Superior temporal gyrus (tissue), 1 donor: Measurements from ENCODE around the gene XKR8.

Experiments used
- DNase-seq: peaks from one replicate; pipeline ENCODE4 v3.0.0-alpha.2; 2016; ENCODE audit errors: extremely low spot score

The XKR8 gene

GRCh38 chr1:27955076-27955475 lies 4.7 kb upstream of the XKR8 start:
- DNase-seq: no peak

GRCh38 chr1:27956761-27957160 lies 3.0 kb upstream of the XKR8 start:
- DNase-seq: no peak

- no peak for DNase-seq
Observed at GRCh38 chr1:27957655-27958054, 2.1 kb upstream of the XKR8 start.

- no peak for DNase-seq
Observed at GRCh38 chr1:27958513-27958912, 1.3 kb upstream of the XKR8 start.

DNA sequence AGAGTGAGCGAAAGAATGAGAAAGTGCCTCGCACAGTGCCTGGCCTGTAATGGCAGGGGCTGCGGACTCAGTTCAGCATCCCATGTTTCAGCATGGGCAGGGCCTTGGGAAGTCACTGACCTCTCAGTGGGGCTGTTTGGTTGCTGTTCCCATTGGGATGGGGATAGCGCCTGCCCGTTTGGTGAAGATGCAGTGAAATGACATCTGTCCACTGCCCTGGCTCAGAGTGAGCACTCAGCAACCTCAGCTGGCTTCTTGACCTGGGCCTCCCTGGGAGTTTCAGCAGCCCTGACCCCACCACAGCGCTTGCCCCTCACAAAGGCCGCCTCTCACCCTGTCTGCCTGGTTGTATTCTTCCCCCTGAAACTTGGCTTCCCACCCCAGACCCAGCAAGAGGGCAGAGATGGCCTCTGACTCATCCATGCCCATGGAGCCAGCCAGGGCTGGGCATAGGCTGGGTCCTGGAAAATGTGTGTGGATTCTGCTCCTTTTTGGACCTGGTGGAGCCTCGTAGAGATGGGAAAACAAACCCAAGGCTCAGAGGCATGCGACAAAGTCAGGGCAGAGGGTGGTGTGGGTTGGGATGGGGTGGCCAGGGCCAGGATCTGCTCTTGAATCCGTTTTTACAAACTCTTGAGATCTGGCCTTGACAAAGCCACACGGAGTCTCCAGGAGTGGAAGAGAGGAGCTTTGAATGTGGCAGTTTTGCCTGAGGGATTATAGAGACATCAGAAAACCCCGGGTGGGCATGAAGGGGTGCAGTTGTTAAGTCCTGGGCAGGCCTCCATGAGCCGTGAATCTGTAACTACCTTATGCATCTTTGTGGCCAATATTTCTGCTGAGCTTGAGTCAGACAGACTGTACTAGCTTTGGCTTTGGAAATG lies 1.2 kb downstream of the XKR8 start:
- no peak for DNase-seq

GRCh38 chr1:27961646-27962221 lies 2.0 kb downstream of the XKR8 start:
- DNase-seq: no peak

DNA sequence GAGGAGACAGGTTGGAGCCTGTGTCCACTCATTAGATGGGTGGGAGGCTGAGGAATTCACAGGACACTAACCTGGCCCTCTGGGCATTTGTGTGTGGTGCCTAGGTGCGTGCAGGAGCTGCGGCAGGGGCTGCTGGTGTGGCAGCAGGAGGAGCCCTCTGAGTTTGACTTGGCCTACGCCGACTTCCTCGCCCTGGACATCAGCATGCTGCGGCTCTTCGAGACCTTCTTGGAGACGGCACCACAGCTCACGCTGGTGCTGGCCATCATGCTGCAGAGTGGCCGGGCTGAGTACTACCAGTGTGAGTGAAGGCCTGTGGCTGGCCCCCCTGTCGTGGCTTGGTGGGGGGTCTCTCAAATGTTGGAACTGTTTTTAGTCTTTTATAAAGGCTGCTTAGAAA lies 3.6 kb downstream of the XKR8 start:
- DNase-seq: no peak

DNA sequence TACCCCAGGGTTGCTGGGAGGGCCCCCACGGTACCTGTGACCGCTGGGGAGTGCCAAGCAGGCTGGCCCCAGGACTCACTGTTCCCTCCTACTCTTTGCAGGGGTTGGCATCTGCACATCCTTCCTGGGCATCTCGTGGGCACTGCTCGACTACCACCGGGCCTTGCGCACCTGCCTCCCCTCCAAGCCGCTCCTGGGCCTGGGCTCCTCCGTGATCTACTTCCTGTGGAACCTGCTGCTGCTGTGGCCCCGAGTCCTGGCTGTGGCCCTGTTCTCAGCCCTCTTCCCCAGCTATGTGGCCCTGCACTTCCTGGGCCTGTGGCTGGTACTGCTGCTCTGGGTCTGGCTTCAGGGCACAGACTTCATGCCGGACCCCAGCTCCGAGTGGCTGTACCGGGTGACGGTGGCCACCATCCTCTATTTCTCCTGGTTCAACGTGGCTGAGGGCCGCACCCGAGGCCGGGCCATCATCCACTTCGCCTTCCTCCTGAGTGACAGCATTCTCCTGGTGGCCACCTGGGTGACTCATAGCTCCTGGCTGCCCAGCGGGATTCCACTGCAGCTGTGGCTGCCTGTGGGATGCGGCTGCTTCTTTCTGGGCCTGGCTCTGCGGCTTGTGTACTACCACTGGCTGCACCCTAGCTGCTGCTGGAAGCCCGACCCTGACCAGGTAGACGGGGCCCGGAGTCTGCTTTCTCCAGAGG lies 6.8 kb downstream of the XKR8 start:
- DNase-seq: no peak

DNA sequence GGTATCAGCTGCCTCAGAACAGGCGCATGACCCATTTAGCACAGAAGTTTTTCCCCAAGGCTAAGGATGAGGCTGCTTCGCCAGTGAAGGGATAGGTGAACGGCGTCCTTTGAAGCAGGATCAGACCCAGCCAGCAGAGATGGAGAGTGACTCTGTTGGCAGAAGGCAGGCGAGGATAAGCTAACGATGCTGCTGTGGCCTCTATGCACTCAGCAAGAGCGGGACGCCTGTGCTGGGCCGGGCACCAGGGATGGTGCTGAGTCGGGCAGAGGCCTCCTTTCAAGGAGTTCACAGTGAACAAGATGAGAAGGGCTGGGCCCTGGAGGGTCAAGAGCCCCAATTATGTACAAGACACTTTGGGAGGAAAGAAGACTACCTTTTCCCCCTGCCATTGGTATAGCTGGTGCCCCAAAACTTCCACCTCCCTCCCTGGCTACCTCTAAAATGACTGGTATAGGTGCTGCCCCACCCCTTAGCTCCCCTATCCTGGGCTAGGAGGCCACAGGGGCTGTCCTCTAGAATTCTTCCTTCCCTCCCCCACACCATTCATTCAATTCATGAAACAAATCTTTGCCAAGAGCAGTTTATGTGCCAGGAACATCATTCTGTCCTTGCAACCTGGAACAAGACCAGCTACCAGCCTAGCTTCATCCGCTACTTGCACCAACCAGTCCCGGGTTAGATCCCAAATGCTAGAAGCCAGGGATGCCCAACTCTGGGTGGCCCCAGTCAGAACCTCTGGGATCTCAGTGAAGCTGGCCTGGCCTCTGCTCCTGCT lies 7.5 kb downstream of the XKR8 start:
- no peak for DNase-seq

- DNase-seq: no peak
Observed at GRCh38 chr1:27967884-27968466, 8.2 kb downstream of the XKR8 start.

DNA sequence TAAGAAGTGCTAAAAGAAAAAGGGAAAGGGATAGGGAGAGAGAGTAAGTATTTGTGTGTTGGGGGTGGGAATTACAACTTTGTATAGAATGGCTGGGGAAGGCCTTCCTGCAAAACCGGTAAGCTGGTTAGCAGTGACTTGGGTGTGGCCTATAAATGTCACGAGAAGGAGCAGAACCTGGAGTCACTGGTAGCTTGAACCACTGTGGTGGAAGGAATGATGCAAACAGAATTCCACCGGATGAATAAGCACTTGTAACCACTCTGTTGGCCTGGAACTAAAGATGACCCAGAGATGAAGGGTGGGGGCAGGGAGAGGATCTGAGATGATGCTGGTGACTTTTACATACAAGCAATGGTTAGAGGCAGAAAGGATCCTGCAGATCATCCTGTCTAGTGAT lies 8.9 kb downstream of the XKR8 start:
- no peak for DNase-seq

- DNase-seq: peak; percentile 60
Observed at GRCh38 chr1:27970401-27970800, 10.6 kb downstream of the XKR8 start.

- DNase-seq: peak; percentile 68
Observed at GRCh38 chr1:27971674-27972073, 11.9 kb downstream of the XKR8 start.

- no peak for DNase-seq
Observed at GRCh38 chr1:27972141-27972540, 12.4 kb downstream of the XKR8 start.

DNA sequence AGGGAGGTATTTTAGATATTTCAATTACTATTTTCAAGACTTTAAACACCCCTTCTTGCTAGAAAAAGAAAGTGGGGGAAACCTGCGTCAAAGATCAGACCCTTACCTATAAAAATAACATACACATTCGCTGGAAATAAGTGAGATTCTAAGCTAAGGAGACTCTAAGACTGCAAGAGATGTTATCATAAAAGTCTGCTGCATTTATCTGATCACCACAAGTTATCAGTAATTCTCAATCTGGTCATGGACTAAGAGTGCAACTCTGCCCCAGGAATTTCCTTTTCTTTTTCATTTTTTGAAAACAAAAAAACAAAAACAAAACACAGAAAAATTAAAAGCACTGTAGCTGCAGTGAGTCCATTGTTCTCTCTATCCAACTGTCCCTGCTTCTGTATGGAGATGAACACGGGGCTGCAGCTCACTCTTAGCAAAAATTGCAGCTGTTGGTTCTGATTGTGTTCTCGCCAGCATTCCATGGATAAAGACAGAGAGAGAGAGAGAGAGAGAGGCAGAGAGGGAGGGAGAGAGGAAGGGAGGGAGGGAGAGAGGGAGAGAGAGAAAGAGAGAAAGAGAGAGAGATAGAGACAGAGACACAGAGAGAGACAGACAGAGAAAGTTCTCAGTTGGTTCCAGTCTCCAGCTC lies 14.1 kb downstream of the XKR8 start:
- DNase-seq: peak; percentile 67

DNA sequence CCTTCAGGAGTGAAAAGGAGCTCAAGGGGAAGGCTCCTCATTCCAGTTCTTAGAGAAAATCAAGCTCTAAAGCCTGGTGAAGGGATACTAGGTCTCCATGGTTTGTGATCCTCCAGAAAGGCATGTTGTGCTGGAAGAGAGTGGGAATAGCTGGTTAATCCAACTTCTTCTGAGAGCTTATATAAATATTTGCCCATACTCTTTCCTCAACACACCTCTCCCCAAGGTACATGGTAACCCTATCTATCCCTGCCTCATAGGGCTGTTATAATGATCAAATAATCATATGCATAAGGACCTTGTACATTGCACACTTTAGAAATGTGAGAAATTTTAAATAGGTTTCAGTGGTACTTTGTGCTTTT lies 14.6 kb downstream of the XKR8 start:
- no peak for DNase-seq

GRCh38 chr1:27979151-27979858 lies 19.5 kb downstream of the XKR8 start:
- DNase-seq: peak; percentile 86

GRCh38 chr1:27979859-27980201 lies 20.1 kb downstream of the XKR8 start:
- no peak for DNase-seq

GRCh38 chr1:27980216-27980845 lies 20.6 kb downstream of the XKR8 start:
- no peak for DNase-seq

GRCh38 chr1:27981145-27981544 lies 21.4 kb downstream of the XKR8 start:
- peak; percentile 62 for DNase-seq
